Stomach (tissue), 9 donors: ENCODE data around the gene ABCF2. TPM values are rescaled to one million over a fixed set of nuclear protein-coding genes. Genes with fewer than 3 reads are reported as not detected.

Experiments used
- DNase-seq, 2 donors: peaks; one replicate each; pipeline versions ENCODE4 v3.0.0 to v3.0.0-alpha.2; 2013 to 2019
- H3K27ac ChIP-seq, 5 donors: fragments of 200-600 bp in 4 of 5; sonication (generic) in 4 of 5; one replicate each; pipeline ENCODE4 v1.5.1; 2013 to 2019; ENCODE audit warnings: mild to moderate bottlenecking in 1 of 5, moderate library complexity in 1 of 5
- H3K27me3 ChIP-seq, 3 donors: fragments of 200-600 bp; sonication (generic); one replicate each; pipeline ENCODE4 v1.5.1; 2017 to 2019; ENCODE audit warnings: mixed run types in 1 of 3
- H3K36me3 ChIP-seq, 4 donors: fragments of 200-600 bp; sonication (generic); 1 replicate in 3 of 4; 2 replicates in 1 of 4; pipeline ENCODE4 v1.5.1; 2016 to 2019
- H3K4me1 ChIP-seq, 4 donors: fragments of 200-600 bp; sonication (generic); one replicate each; pipeline ENCODE4 v1.5.1; 2016 to 2019
- H3K4me3 ChIP-seq, 4 donors: fragments of 200-600 bp; sonication (generic) in 3 of 4; one replicate each; pipeline ENCODE4 v1.5.1; 2016 to 2019; ENCODE audit warnings: mild to moderate bottlenecking in 1 of 4
- H3K9me3 ChIP-seq, 4 donors: fragments of 200-600 bp; sonication (generic); one replicate each; pipeline ENCODE4 v1.5.1; 2016 to 2019
- CTCF ChIP-seq, 7 experiments: fragments of 450-650 bp in 4 of 7; fragments of 200-600 bp in 3 of 7; sonication (generic) in 3 of 7; IDR thresholded peaks; one replicate each; pipeline ENCODE4 v1.5.1; 2016 to 2019; ENCODE audit warnings: antibody characterized with exemption in 7 of 7, control low read depth in 2 of 7, mild to moderate bottlenecking in 1 of 7
- EP300 ChIP-seq: sonication (generic); formaldehyde crosslinking; IDR thresholded peaks from one replicate; pipeline ENCODE4 v1.6.1; 2017; ENCODE audit warnings: antibody characterized with exemption
- POLR2A ChIP-seq, 4 donors: fragments of 450-650 bp; IDR thresholded peaks; one replicate each; pipeline ENCODE4 v1.6.1; 2016; ENCODE audit warnings: antibody characterized with exemption in 4 of 4, control low read depth in 2 of 4, mild to moderate bottlenecking in 1 of 4, moderate library complexity in 1 of 4
- POLR2AphosphoS5 ChIP-seq, 3 donors: sonication (generic); formaldehyde crosslinking; IDR thresholded peaks; one replicate each; pipeline ENCODE4 v1.6.1; 2016; ENCODE audit warnings: antibody characterized with exemption in 3 of 3
- WGBS, 5 donors: extraction: QIAGEN DNeasy Blood & Tissue Kit in 3 of 5; methylation state at CpG; one replicate each; pipeline versions ENCODE4 v1.1.5 to v1.1.7; 2013 to 2018; 5-methylcytosine and 5-hydroxymethylcytosine counted together
- intact Hi-C: fragments of 100-400 bp; cut with DNase I; formaldehyde crosslinking; loops from one replicate; pipeline ENCODE4 v1.15.1; 2023; ENCODE audit warnings: low total_unique reads
- polyA plus RNA-seq, 3 donors: library from polyadenylated mRNA; stranded (reverse); fragments of 200-250 nt; gene quantifications; one replicate each; pipeline ENCODE4 v1.2.3, GENCODE V29; 2013
- total RNA-seq, 5 donors: library from RNA; depleted of rRNA; stranded (reverse); fragments of >200 nt; gene quantifications; one replicate each; pipeline versions ENCODE4 v1.1.0 to v1.2.3, GENCODE V29; 2014 to 2016
- donor health status: healthy with polysubstance abuse.
- donor health status: Bipolar disorder and iron deficiency.
- donor health status: healthy.

Gene ABCF2
- total and polyA plus RNA-seq, 8 donors = 5.2 to 28.0 (median 15.2) TPM

GRCh38 chr7:151243408-151244195 is 16.6 kb upstream of the ABCF2 start:
- intact Hi-C loops = loop anchor here (10.0 kb wide), 1 partner anchor 61 kb away; no protein-coding TSS in a partner anchor
- H3K4me1 ChIP-seq = peaks cover 40 to 68% (median 58%) of the 10 kb centered on the region in 4 donors
- H3K27me3 ChIP-seq = peaks cover 0 to 38% (median 21%) of the 10 kb centered on the region in 3 donors
- TF ChIP-seq POLR2AphosphoS5 (IDR thresholded peaks at IDR 0.05) = no peak
- no peak for TF ChIP-seq CTCF (IDR thresholded peaks at IDR 0.05)
- no peak for TF ChIP-seq POLR2A (IDR thresholded peaks at IDR 0.05)
- no peaks in the 10 kb centered on the region for H3K9me3 ChIP-seq
- H3K27ac ChIP-seq = peak overlapping the region in 2 of 5 donors; percentile 14 to 41
- 34 to 61% (median 46%) methylated on average over 17 of the region's 17 CpGs for WGBS, 5 donors
- DNase-seq = no peak
- H3K36me3 ChIP-seq = peaks cover 3 to 41% (median 38%) of the 10 kb centered on the region in 4 donors
- peak overlapping the region in 3 of 4 donors; percentile 16 to 42 (median 30) for H3K4me3 ChIP-seq

GRCh38 chr7:151243045-151243349 is 16.0 kb upstream of the ABCF2 start:
- Histone ChIP-seq H3K27ac (peak overlapping the region in 2 of 5 donors; percentile 14 to 41), H3K9me3 (no peaks in the 10 kb centered on the region), H3K4me1 (peaks cover 37 to 63% (median 54%) of the 10 kb centered on the region in 4 donors), H3K4me3 (peak overlapping the region in 1 of 4 donors; percentile 42), H3K36me3 (peaks cover 9 to 47% (median 44%) of the 10 kb centered on the region in 4 donors), H3K27me3 (peaks cover 0 to 35% (median 19%) of the 10 kb centered on the region in 3 donors)
- intact Hi-C loops = loop anchor here (10.0 kb wide), 1 partner anchor 62 kb away; no protein-coding TSS in a partner anchor
- 45 to 55% (median 52%) methylated on average over 2 of the region's 2 CpGs for WGBS, 5 donors
- DNase-seq = no peak
- TF ChIP-seq CTCF (IDR thresholded peaks at IDR 0.05) (no peak), EP300 (no peak), POLR2AphosphoS5 (IDR thresholded peaks at IDR 0.05) (no peak), POLR2A (IDR thresholded peaks at IDR 0.05) (no peak)

GRCh38 chr7:151242159-151243044 is 15.4 kb upstream of the ABCF2 start:
- 61 to 80% (median 69%) methylated on average over 18 to 20 of the region's 20 CpGs for WGBS, 5 donors
- TF ChIP-seq POLR2A (IDR thresholded peaks at IDR 0.05) = no peak
- no peak for TF ChIP-seq EP300
- TF ChIP-seq CTCF (IDR thresholded peaks at IDR 0.05) = no peak
- TF ChIP-seq POLR2AphosphoS5 (IDR thresholded peaks at IDR 0.05) = no peak
- Histone ChIP-seq H3K27ac (peak overlapping the region in 1 of 5 donors; percentile 14), H3K4me3 (no peak overlapping the region), H3K36me3 (peaks cover 15 to 53% (median 50%) of the 10 kb centered on the region in 4 donors), H3K4me1 (peaks cover 31 to 57% (median 48%) of the 10 kb centered on the region in 4 donors), H3K9me3 (no peaks in the 10 kb centered on the region), H3K27me3 (peaks cover 0 to 29% (median 15%) of the 10 kb centered on the region in 3 donors)
- no peak for DNase-seq
- intact Hi-C loops = loop anchor here (10.0 kb wide), 1 partner anchor 62 kb away; no protein-coding TSS in a partner anchor

- Histone ChIP-seq H3K36me3 (peaks cover 17 to 60% (median 57%) of the 10 kb centered on the region in 4 donors), H3K9me3 (no peaks in the 10 kb centered on the region), H3K27me3 (peaks cover 0 to 22% (median 15%) of the 10 kb centered on the region in 3 donors), H3K4me1 (peaks cover 24 to 51% (median 41%) of the 10 kb centered on the region in 4 donors), H3K27ac (no peak overlapping the region), H3K4me3 (no peak overlapping the region)
- DNase-seq = no peak
- intact Hi-C loops = loop anchor here (10.0 kb wide), 1 partner anchor 63 kb away; no protein-coding TSS in a partner anchor
- WGBS, 5 donors = 74 to 96% (median 91%) methylated on average over 8 to 9 of the region's 9 CpGs
- TF ChIP-seq POLR2A (IDR thresholded peaks at IDR 0.05) (no peak), EP300 (no peak), POLR2AphosphoS5 (IDR thresholded peaks at IDR 0.05) (no peak), CTCF (IDR thresholded peaks at IDR 0.05) (no peak)
Observed at GRCh38 chr7:151241755-151242096, 14.7 kb upstream of the ABCF2 start.
